ENCODE data around the gene PTPRB.

- TF ChIP-seq CTCF (IDR thresholded peaks at IDR 0.05) (no peak), EZH2 (IDR thresholded peaks at IDR 0.05; ENCODE audit: borderline replicate concordance, insufficient read depth, low read depth, low read length, poor library complexity, severe bottlenecking) (no peak)
Observed at GRCh38 chr12:70468741-70469140, 168.5 kb downstream of the PTPRB start.
